GM12878 (cell line): Measurements from ENCODE around the gene UBE2L6. TPM values are rescaled to one million over a fixed set of nuclear protein-coding genes. Genes with fewer than 3 reads are reported as not detected.

Experiments
- ATAC-seq: fragments of 200-7000 bp; cut with Tn5 transposase; 3 replicates; pipeline ENCODE4 v1.9.1; 2020; ENCODE audit warnings: mild to moderate bottlenecking, moderate library complexity
- BruUV-seq: library from RNA; stranded (reverse); fragments of 400-500 nt; replicated peaks from 2 replicates; lab custom pipeline; 2021; lab: Mats Ljungman, UMichigan
- CTCF ChIA-PET: fragments of 300-600 bp; sonication (Branson Sonifier 250); formaldehyde crosslinking; extraction: SDS; loops from one replicate; lab custom pipeline; 2021; ENCODE audit warnings: inconsistent platforms; lab: Yijun Ruan, JAX
- POLR2A ChIA-PET: fragments of 350-600 bp; formaldehyde crosslinking; extraction: SDS; loops from one replicate; lab custom pipeline; 2021; ENCODE audit warnings: inconsistent platforms; lab: Charles Lee
- RAD21 ChIA-PET: fragments of 300-600 bp; sonication (Branson Sonifier 250); formaldehyde crosslinking; loops from one replicate; lab custom pipeline; 2023; ENCODE audit warnings: antibody characterized with exemption; ENCODE audit not compliant: unreplicated experiment; lab: Charles Lee
- SMC1A ChIA-PET: fragments of 300-600 bp; sonication (Branson Sonifier 250); formaldehyde crosslinking; loops from one replicate; lab custom pipeline; 2023; ENCODE audit not compliant: unreplicated experiment, uncharacterized antibody; lab: Charles Lee
- DNase-seq: peaks from one replicate; pipeline ENCODE4 v3.0.0-alpha.2; 2011; ENCODE audit warnings: low read depth, low spot score
- FAIRE-seq: peaks from 3 replicates; lab custom pipeline; 2011; peaks lifted over from hg19 to GRCh38; lab: Jason Lieb, UNC
- H2AFZ ChIP-seq: 2 replicates; pipeline ENCODE4 v1.6.0; 2011; ENCODE audit warnings: low read depth, low read length, control low read depth; ENCODE audit not compliant: control insufficient read depth
- H3K27ac ChIP-seq: 2 replicates; pipeline ENCODE4 v1.5.1; 2011; ENCODE audit warnings: control low read depth; ENCODE audit not compliant: control insufficient read depth, insufficient read depth
- H3K27me3 ChIP-seq, 2 experiments: replicated peaks in 1 of 2; 2 replicates each; pipeline versions ENCODE4 v1.6.0 to v1.6.1; 2011; ENCODE audit warnings: low read length in 1 of 2; ENCODE audit not compliant: control insufficient read depth in 2 of 2, insufficient read depth in 2 of 2
- H3K36me3 ChIP-seq, 2 experiments: 2 replicates each; pipeline ENCODE4 v1.5.1; 2011; ENCODE audit warnings: low read length in 1 of 2; ENCODE audit not compliant: control insufficient read depth in 2 of 2, insufficient read depth in 2 of 2
- H3K4me1 ChIP-seq: 2 replicates; pipeline ENCODE4 v1.6.1; 2011; ENCODE audit warnings: mild to moderate bottlenecking, low read length, moderate library complexity, mixed read lengths; ENCODE audit not compliant: control insufficient read depth, insufficient read depth
- H3K4me2 ChIP-seq: 2 replicates; pipeline ENCODE4 v1.6.0; 2011; ENCODE audit warnings: control low read depth; ENCODE audit not compliant: control insufficient read depth, insufficient read depth
- H3K4me3 ChIP-seq: fragments of 200-600 bp; sonication (generic); 2 replicates; pipeline ENCODE4 v1.5.1; 2016
- H3K79me2 ChIP-seq: 2 replicates; pipeline ENCODE4 v1.6.0; 2011; ENCODE audit warnings: low read length; ENCODE audit not compliant: control insufficient read depth, insufficient read depth
- H3K9ac ChIP-seq: 2 replicates; pipeline ENCODE4 v1.8.0; 2011; ENCODE audit warnings: low read length, control low read depth, mixed read lengths; ENCODE audit not compliant: control insufficient read depth, insufficient read depth
- H3K9me3 ChIP-seq: replicated peaks from 3 replicates; pipeline ENCODE4 v1.5.1; 2011; ENCODE audit warnings: mild to moderate bottlenecking, low read length; ENCODE audit not compliant: control insufficient read depth, insufficient read depth
- H4K20me1 ChIP-seq: 2 replicates; pipeline ENCODE4 v1.6.0; 2011; ENCODE audit not compliant: control insufficient read depth, insufficient read depth
- ATF7 ChIP-seq: fragments of 450-650 bp; IDR thresholded peaks from 2 replicates; pipeline ENCODE4 v1.6.1; 2016; ENCODE audit warnings: low read depth, mild to moderate bottlenecking
- CBX3 ChIP-seq: fragments of 200-600 bp; sonication (generic); IDR thresholded peaks from 2 replicates; pipeline ENCODE4 v1.6.1; 2016; ENCODE audit warnings: low read depth, borderline replicate concordance
- ESRRA ChIP-seq: IDR thresholded peaks from 2 replicates; pipeline ENCODE4 v1.6.1; 2012; ENCODE audit warnings: mild to moderate bottlenecking, low read length, improper control_type of control experiment
- IRF3 ChIP-seq: fragments of 450-650 bp; IDR thresholded peaks from 2 replicates; pipeline ENCODE4 v1.6.1; 2014; ENCODE audit warnings: mild to moderate bottlenecking
- MTA3 ChIP-seq: IDR thresholded peaks from 2 replicates; pipeline ENCODE4 v1.6.1; 2012; ENCODE audit warnings: low read length, inconsistent platforms, borderline replicate concordance
- NFXL1 ChIP-seq: fragments of 450-650 bp; IDR thresholded peaks from 2 replicates; pipeline ENCODE4 v1.6.1; 2017; ENCODE audit warnings: antibody characterized with exemption, mild to moderate bottlenecking, borderline replicate concordance
- NR2F1 ChIP-seq: fragments of 450-650 bp; conservative IDR thresholded peaks from 2 replicates; pipeline ENCODE4 v1.6.1; 2017; ENCODE audit warnings: mild to moderate bottlenecking
- POU2F2 ChIP-seq: IDR thresholded peaks from 3 replicates; pipeline ENCODE4 v1.6.1; 2011; ENCODE audit warnings: low read depth, mild to moderate bottlenecking, low read length, borderline replicate concordance
- PRDM15 ChIP-seq: fragments of 450-650 bp; formaldehyde crosslinking; IDR thresholded peaks from 2 replicates; pipeline ENCODE4 v1.4.0; 2020; ENCODE audit warnings: mild to moderate bottlenecking, moderate library complexity
- REST ChIP-seq: IDR thresholded peaks from 2 replicates; pipeline ENCODE4 v1.6.1; 2012; ENCODE audit warnings: mild to moderate bottlenecking, low read depth, low read length
- SKIL ChIP-seq: fragments of 450-650 bp; IDR thresholded peaks from 2 replicates; pipeline ENCODE4 v1.6.1; 2017; ENCODE audit warnings: mild to moderate bottlenecking, low read depth, inconsistent platforms; ENCODE audit not compliant: poor library complexity, severe bottlenecking
- SREBF1 ChIP-seq: IDR thresholded peaks from 2 replicates; pipeline ENCODE4 v1.6.1; 2012; ENCODE audit warnings: mild to moderate bottlenecking, low read length
- ZNF24 ChIP-seq: fragments of 450-650 bp; IDR thresholded peaks from 2 replicates; pipeline ENCODE4 v1.6.1; 2017; ENCODE audit warnings: antibody characterized with exemption, mild to moderate bottlenecking
- WGBS: methylation state at CpG from one replicate; pipeline ENCODE4 v1.1.6; 2016; ENCODE audit warnings: low lambda C conversion rate; ENCODE audit not compliant: insufficient replicate concordance, insufficient coverage; ENCODE audit errors: missing lambda C conversion rate; 5-methylcytosine and 5-hydroxymethylcytosine counted together
- in situ Hi-C: fragments of 300-500 bp; cut with MboI; formaldehyde crosslinking; loops from 9 replicates; pipeline ENCODE4 v1.14.3; 2018; ENCODE audit warnings: mixed read lengths
- intact Hi-C: fragments of 100-400 bp; cut with micrococcal nuclease; formaldehyde crosslinking; loops from one replicate; pipeline ENCODE4 v1.14.2; 2022; ENCODE audit not compliant: unreplicated experiment
- polyA plus RNA-seq, 11 experiments: library from polyadenylated mRNA; depleted of rRNA in 4 of 11; unstranded in 6 of 11; stranded (reverse) in 5 of 11; fragments of >200 nt; fragmentation: Nextera tagmentation in 4 of 11; fragmentation: Illumina TruSeq in 1 of 11; extraction: Ambion mirVana in 4 of 11; extraction: Trizol in 1 of 11; gene quantifications; 1 replicate in 1 of 11; 2 replicates in 10 of 11; pipeline versions ENCODE4 v1.2.1 to v1.2.3, GENCODE V29; 2011 to 2016; ENCODE audit warnings: inconsistent platforms in 2 of 11, missing spikeins in 2 of 11, low read depth in 1 of 11
- total RNA-seq, 4 experiments: library from RNA; depleted of rRNA in 3 of 4; stranded (reverse); fragments of >200 nt in 3 of 4; fragmentation: Illumina TruSeq in 1 of 4; extraction: Trizol in 1 of 4; gene quantifications; 2 replicates each; pipeline versions ENCODE4 v1.2.1 to v1.2.3, GENCODE V29; 2013 to 2021

UBE2L6 gene
- total and polyA plus RNA-seq, 10 of the 15 experiments (the other 5 are each of a cell fraction or from before 2014, with no cell fraction given) = 114 to 295 (median 173) TPM

- in situ Hi-C loops (no loop called here), intact Hi-C loops (no loop called here)
- Histone ChIP-seq H4K20me1 (no peaks in the 10 kb centered on the region), H3K4me3 (no peak overlapping the region), H3K4me2 (no peak overlapping the region), H3K9ac (no peak overlapping the region), H3K27me3 (no peaks in the 10 kb centered on the region), H3K27ac (no peak overlapping the region), H3K4me1 (peaks cover 6% of the 10 kb centered on the region), H2AFZ (no peak overlapping the region), H3K36me3 (peaks cover 33 to 42% of the 10 kb centered on the region in 2 experiments), H3K9me3 (no peaks in the 10 kb centered on the region), H3K79me2 (no peaks in the 10 kb centered on the region)
- POLR2A ChIA-PET = no interaction called here
- RAD21 ChIA-PET = no interaction called here
- SMC1A ChIA-PET = no interaction called here
- WGBS = 95% methylated on average over 5 of the region's 5 CpGs
- no peak for DNase-seq
- no peak for ATAC-seq
- no peak for FAIRE-seq
- BruUV-seq = no TSS peak
- CTCF ChIA-PET = interaction anchor here (1.5 kb wide), 1 partner anchor 15 kb away, joined by 3 read pairs; the partner anchor contains the start of gene UBE2L6
- no peak for TF ChIP-seq SREBF1
- no peak for TF ChIP-seq ESRRA
- no peak for TF ChIP-seq IRF3
- no peak for TF ChIP-seq NFXL1
- TF ChIP-seq MTA3 = no peak
- TF ChIP-seq ATF7 = no peak
- TF ChIP-seq POU2F2 = no peak
- no peak for TF ChIP-seq SKIL
- TF ChIP-seq ZNF24 = no peak
- TF ChIP-seq REST = no peak
- TF ChIP-seq PRDM15 (CRISPR knock-in tag) = no peak
- TF ChIP-seq NR2F1 = no peak
- TF ChIP-seq CBX3 = no peak
Measured at GRCh38 chr11:57552479-57552878, 15.0 kb downstream of the UBE2L6 start.
